SU-DHL-6 (cell line): Measurements from ENCODE around the gene GPD1.

Experiments used
- H2AFZ ChIP-seq: fragments of 200-600 bp; sonication (generic); 2 replicates; pipeline ENCODE4 v1.6.1; 2014; ENCODE audit warnings: low read depth, mild to moderate bottlenecking, moderate library complexity, mixed read lengths, antibody characterized with exemption, low read length; ENCODE audit not compliant: severe bottlenecking
- H3F3A ChIP-seq: fragments of 200-600 bp; shearing (Covaris generic); 2 replicates; pipeline ENCODE4 v1.6.0; 2016; ENCODE audit warnings: antibody characterized with exemption, mild to moderate bottlenecking; ENCODE audit not compliant: insufficient read depth
- H3K27ac ChIP-seq: fragments of 200-600 bp; sonication (generic); 2 replicates; pipeline ENCODE4 v1.5.1; 2016; ENCODE audit warnings: low read depth, mild to moderate bottlenecking, low read length, moderate library complexity, mixed read lengths
- H3K27me3 ChIP-seq: fragments of 200-600 bp; sonication (generic), shearing (Covaris generic); 2 replicates; pipeline ENCODE4 v1.6.0; 2014; ENCODE audit warnings: mild to moderate bottlenecking, low read length
- H3K36me3 ChIP-seq: fragments of 200-600 bp; sonication (generic); 2 replicates; pipeline ENCODE4 v1.6.1; 2014; ENCODE audit warnings: mild to moderate bottlenecking, low read length, mixed read lengths
- H3K4me2 ChIP-seq: fragments of 300-600, 200-600 bp; shearing (Covaris generic), sonication (generic); 2 replicates; pipeline ENCODE4 v1.6.0; 2014; ENCODE audit warnings: low read length, low read depth, mild to moderate bottlenecking; ENCODE audit not compliant: poor library complexity, severe bottlenecking
- H3K4me3 ChIP-seq: fragments of 200-600 bp; sonication (generic); 2 replicates; pipeline ENCODE4 v1.5.1; 2014; ENCODE audit warnings: antibody characterized with exemption, low read length, mild to moderate bottlenecking, mixed read lengths; ENCODE audit not compliant: insufficient read depth, poor library complexity, severe bottlenecking
- H3K79me2 ChIP-seq: fragments of 200-600 bp; sonication (generic); 2 replicates; pipeline ENCODE4 v1.6.1; 2014; ENCODE audit warnings: mild to moderate bottlenecking, low read length, moderate library complexity; ENCODE audit not compliant: insufficient read depth
- H3K9ac ChIP-seq: fragments of 200-600 bp; sonication (generic); 2 replicates; pipeline ENCODE4 v1.7.0; 2014; ENCODE audit warnings: mild to moderate bottlenecking, low read length
- H3K9me2 ChIP-seq: fragments of 200-600 bp; sonication (generic); replicated peaks from 2 replicates; pipeline ENCODE4 v1.6.1; 2014; ENCODE audit warnings: low read length; ENCODE audit not compliant: insufficient read depth
- H3K9me3 ChIP-seq: fragments of 200-600 bp; sonication (generic); 2 replicates; pipeline ENCODE4 v1.6.1; 2014; ENCODE audit warnings: low read length, mixed read lengths; ENCODE audit not compliant: insufficient read depth
- H4K20me1 ChIP-seq: fragments of 200-600 bp; sonication (generic); 2 replicates; pipeline ENCODE4 v1.6.1; 2014; ENCODE audit warnings: low read depth, mild to moderate bottlenecking, antibody characterized with exemption, low read length, moderate library complexity, mixed read lengths
- CTCF ChIP-seq: fragments of 200-600 bp; sonication (generic); IDR thresholded peaks from one replicate; pipeline ENCODE4 v1.5.1; 2017; ENCODE audit warnings: antibody characterized with exemption, mild to moderate bottlenecking, low read length, moderate library complexity; ENCODE audit not compliant: insufficient read depth, poor library complexity, severe bottlenecking
- EZH2phosphoT487 ChIP-seq: fragments of 200-600 bp; sonication (generic), shearing (Covaris generic); conservative IDR thresholded peaks from 2 replicates; pipeline ENCODE4 v1.6.1; 2018; ENCODE audit warnings: mild to moderate bottlenecking, antibody characterized with exemption, low read length, moderate library complexity, mixed read lengths

GPD1 gene

GRCh38 chr12:50157259-50157658, 53.5 kb downstream of the GPD1 start:
- Histone ChIP-seq H3K27ac (no peak overlapping the region), H3K9me3 (no peaks in the 10 kb centered on the region), H2AFZ (no peak overlapping the region), H3K79me2 (peaks cover 30% of the 10 kb centered on the region), H3K27me3 (no peaks in the 10 kb centered on the region), H3K4me3 (no peak overlapping the region), H3K36me3 (no peaks in the 10 kb centered on the region), H3F3A (0 out of 2 replicates have a peak, but pooled peaks cover 3% of the 10 kb centered on the region), H3K9ac (no peak overlapping the region), H4K20me1 (0 out of 2 replicates have a peak, but pooled peaks cover 3% of the 10 kb centered on the region), H3K9me2 (no peaks in the 10 kb centered on the region), H3K4me2 (no peak overlapping the region)
- no peak for TF ChIP-seq EZH2phosphoT487
- no peak for TF ChIP-seq CTCF

- H3F3A ChIP-seq = 0 out of 2 replicates have a peak, but pooled peaks cover 3% of the 10 kb centered on the region
- H3K9me2 ChIP-seq = no peaks in the 10 kb centered on the region
- H3K27ac ChIP-seq = no peak overlapping the region
- no peaks in the 10 kb centered on the region for H3K36me3 ChIP-seq
- no peak overlapping the region for H3K9ac ChIP-seq
- H3K9me3 ChIP-seq = no peaks in the 10 kb centered on the region
- H2AFZ ChIP-seq = no peak overlapping the region
- H3K4me2 ChIP-seq = no peak overlapping the region
- 0 out of 2 replicates have a peak, but pooled peaks cover 3% of the 10 kb centered on the region for H4K20me1 ChIP-seq
- no peak for TF ChIP-seq EZH2phosphoT487
- no peak for TF ChIP-seq CTCF
- H3K79me2 ChIP-seq = peaks cover 53% of the 10 kb centered on the region
- H3K4me3 ChIP-seq = no peak overlapping the region
- no peaks in the 10 kb centered on the region for H3K27me3 ChIP-seq
Measured at GRCh38 chr12:50160643-50161042, 56.8 kb downstream of the GPD1 start.
